Natural killer cell (primary cell): Measurements from ENCODE around the gene SDC1. TPM values are rescaled to one million over a fixed set of nuclear protein-coding genes. Genes with fewer than 3 reads are reported as not detected.

Source experiments
- ATAC-seq, 3 donors: fragments of 150-1000 bp in 2 of 3; fragments of 200-7000 bp in 1 of 3; cut with Tn5 transposase; 1 replicate in 1 of 3; 2 replicates in 2 of 3; pipeline ENCODE4 v1.10.0; 2021; ENCODE audit warnings: mild to moderate bottlenecking in 2 of 3, moderate library complexity in 2 of 3
- DNase-seq, 2 donors: peaks; one replicate each; pipeline versions ENCODE4 v3.0.0 to v3.0.0-alpha.2; 2013 to 2021; ENCODE audit warnings: mixed read lengths in 1 of 2
- H3K27ac ChIP-seq: one replicate; pipeline ENCODE4 v1.5.1; 2013; ENCODE audit warnings: mild to moderate bottlenecking, low read length
- H3K27me3 ChIP-seq: one replicate; pipeline ENCODE4 v1.6.1; 2013; ENCODE audit warnings: low read length; ENCODE audit not compliant: control insufficient read depth, insufficient read depth
- H3K36me3 ChIP-seq: one replicate; pipeline ENCODE4 v1.6.1; 2013; ENCODE audit warnings: low read length; ENCODE audit not compliant: control insufficient read depth, insufficient read depth
- H3K4me1 ChIP-seq: one replicate; pipeline ENCODE4 v1.6.1; 2013; ENCODE audit warnings: low read length; ENCODE audit not compliant: control insufficient read depth, insufficient read depth
- H3K4me3 ChIP-seq: one replicate; pipeline ENCODE4 v1.5.1; 2013; ENCODE audit warnings: low read length
- H3K9me3 ChIP-seq: one replicate; pipeline ENCODE4 v1.6.1; 2013; ENCODE audit warnings: low read length; ENCODE audit not compliant: control insufficient read depth, insufficient read depth
- H3K27ac Mint-ChIP-seq, 2 donors: one replicate each; pipeline ENCODE4 v1.8.0; 2022; ENCODE audit warnings: mild to moderate bottlenecking in 2 of 2, mixed read lengths in 2 of 2, moderate library complexity in 1 of 2
- H3K27me3 Mint-ChIP-seq, 2 donors: one replicate each; pipeline ENCODE4 v1.8.0; 2022; ENCODE audit warnings: low read depth in 2 of 2, mixed read lengths in 2 of 2
- H3K36me3 Mint-ChIP-seq: one replicate; pipeline ENCODE4 v1.8.0; 2022; ENCODE audit warnings: mixed read lengths
- H3K4me1 Mint-ChIP-seq, 2 donors: one replicate each; pipeline ENCODE4 v1.8.0; 2022; ENCODE audit warnings: mixed read lengths in 2 of 2
- H3K4me3 Mint-ChIP-seq: one replicate; pipeline ENCODE4 v1.8.0; 2022; ENCODE audit warnings: mild to moderate bottlenecking, moderate library complexity, mixed read lengths
- H3K9me3 Mint-ChIP-seq, 2 donors: one replicate each; pipeline ENCODE4 v1.8.0; 2022; ENCODE audit warnings: mixed read lengths in 2 of 2
- CTCF ChIP-seq: fragments of 200-600 bp; IDR thresholded peaks from one replicate; pipeline ENCODE4 v1.8.0; 2022; ENCODE audit warnings: antibody characterized with exemption
- WGBS: methylation state at CpG from one replicate; pipeline ENCODE4 v1.1.7; 2013; ENCODE audit warnings: missing lambda C conversion rate; ENCODE audit not compliant: insufficient coverage; 5-methylcytosine and 5-hydroxymethylcytosine counted together
- intact Hi-C: fragments of 100-400 bp; cut with micrococcal nuclease; formaldehyde crosslinking; loops from one replicate; pipeline ENCODE4 v1.14.2; 2022
- total RNA-seq, 4 donors: library from RNA; stranded (reverse); fragments of 120-200 nt in 1 of 4; gene quantifications; one replicate each; pipeline versions ENCODE4 v1.2.3 to v1.2.4, GENCODE V29; 2013 to 2022

Gene SDC1
- total RNA-seq, 3 donors from 2014 or later (not counting 1 experiment from before 2014, with no cell fraction given) = 0.63 TPM; not detected in 2

- ATAC-seq (no peak), DNase-seq (no peak)
- no peak for TF ChIP-seq CTCF
- WGBS = 93% methylated on average over 8 of the region's 8 CpGs
- Mint-ChIP-seq H3K27ac (no peak overlapping the region), H3K4me1 (no peaks in the 10 kb centered on the region), H3K36me3 (no peaks in the 10 kb centered on the region), H3K27me3 (peaks cover 0 to 3% of the 10 kb centered on the region in 2 donors), H3K9me3 (no peaks in the 10 kb centered on the region), H3K4me3 (no peak overlapping the region)
- Histone ChIP-seq H3K4me1 (no peaks in the 10 kb centered on the region), H3K36me3 (no peaks in the 10 kb centered on the region), H3K9me3 (no peaks in the 10 kb centered on the region), H3K4me3 (no peak overlapping the region), H3K27me3 (no peaks in the 10 kb centered on the region), H3K27ac (no peak overlapping the region)
- intact Hi-C loops = no loop called here
Observed at GRCh38 chr2:20175267-20175666, 49.7 kb downstream of the SDC1 start.

GRCh38 chr2:20174410-20174809 is 50.5 kb downstream of the SDC1 start:
- ATAC-seq (no peak), DNase-seq (no peak)
- Histone ChIP-seq H3K27ac (no peak overlapping the region), H3K27me3 (no peaks in the 10 kb centered on the region), H3K4me3 (no peak overlapping the region), H3K4me1 (no peaks in the 10 kb centered on the region), H3K9me3 (no peaks in the 10 kb centered on the region), H3K36me3 (no peaks in the 10 kb centered on the region)
- 96% methylated on average over 2 of the region's 2 CpGs for WGBS
- no peak overlapping the region for H3K27ac Mint-ChIP-seq
- peaks cover 0 to 3% of the 10 kb centered on the region in 2 donors for H3K27me3 Mint-ChIP-seq
- no peak for TF ChIP-seq CTCF
- intact Hi-C loops = no loop called here
- no peaks in the 10 kb centered on the region for H3K9me3 Mint-ChIP-seq
- H3K4me1 Mint-ChIP-seq = no peaks in the 10 kb centered on the region
- no peaks in the 10 kb centered on the region for H3K36me3 Mint-ChIP-seq
- H3K4me3 Mint-ChIP-seq = no peak overlapping the region

- H3K9me3 Mint-ChIP-seq = no peaks in the 10 kb centered on the region
- no peak overlapping the region for H3K4me3 ChIP-seq
- no peaks in the 10 kb centered on the region for H3K27me3 ChIP-seq
- H3K27me3 Mint-ChIP-seq = peaks cover 0 to 3% of the 10 kb centered on the region in 2 donors
- TF ChIP-seq CTCF = no peak
- DNase-seq (no peak), ATAC-seq (no peak)
- H3K4me1 ChIP-seq = no peaks in the 10 kb centered on the region
- WGBS = 87% methylated on average over 14 of the region's 14 CpGs
- no peak overlapping the region for H3K27ac ChIP-seq
- intact Hi-C loops = no loop called here
- no peaks in the 10 kb centered on the region for H3K9me3 ChIP-seq
- H3K36me3 Mint-ChIP-seq = no peaks in the 10 kb centered on the region
- no peak overlapping the region for H3K4me3 Mint-ChIP-seq
- H3K4me1 Mint-ChIP-seq = no peaks in the 10 kb centered on the region
- H3K36me3 ChIP-seq = no peaks in the 10 kb centered on the region
- H3K27ac Mint-ChIP-seq = no peak overlapping the region
Observed at GRCh38 chr2:20173496-20174402, 51.2 kb downstream of the SDC1 start.
